Endodermal cell (in vitro differentiated cells): ENCODE measurements around the gene BCL2L15. TPM values are rescaled to one million over a fixed set of nuclear protein-coding genes. Genes with fewer than 3 reads are reported as not detected.

Source experiments
- DNase-seq: peaks from one replicate; pipeline ENCODE4 v3.0.0-alpha.2; 2017
- H3K27ac ChIP-seq: 2 replicates; pipeline ENCODE4 v1.5.1; 2013; ENCODE audit warnings: mild to moderate bottlenecking, low read depth, low read length, moderate library complexity
- H3K27me3 ChIP-seq: 2 replicates; pipeline ENCODE4 v1.6.1; 2013; ENCODE audit warnings: mild to moderate bottlenecking, low read length, moderate library complexity; ENCODE audit not compliant: insufficient read depth, control insufficient read depth, poor library complexity, severe bottlenecking
- H3K36me3 ChIP-seq: 2 replicates; pipeline ENCODE4 v1.7.0; 2013; ENCODE audit warnings: mild to moderate bottlenecking, low read length, moderate library complexity; ENCODE audit not compliant: control insufficient read depth, insufficient read depth
- H3K4me1 ChIP-seq: one replicate; pipeline ENCODE4 v1.7.0; 2013; ENCODE audit warnings: low read length; ENCODE audit not compliant: control insufficient read depth, insufficient read depth
- H3K4me3 ChIP-seq: 2 replicates; pipeline ENCODE4 v1.5.1; 2013; ENCODE audit warnings: mild to moderate bottlenecking, low read length, moderate library complexity
- H3K9ac ChIP-seq: 2 replicates; pipeline ENCODE4 v1.6.1; 2013; ENCODE audit warnings: mild to moderate bottlenecking, low read length, moderate library complexity; ENCODE audit not compliant: poor library complexity, severe bottlenecking; ENCODE audit errors: extremely low read depth
- H3K9me3 ChIP-seq: 2 replicates; pipeline ENCODE4 v1.6.1; 2013; ENCODE audit warnings: mild to moderate bottlenecking, low read length, moderate library complexity; ENCODE audit not compliant: control insufficient read depth
- H3K27ac Mint-ChIP-seq: 2 replicates; pipeline ENCODE4 v1.8.0; 2020; ENCODE audit warnings: mixed read lengths
- H3K27me3 Mint-ChIP-seq: 2 replicates; pipeline ENCODE4 v1.8.0; 2021; ENCODE audit warnings: mild to moderate bottlenecking, mixed read lengths; ENCODE audit not compliant: insufficient read depth
- H3K36me3 Mint-ChIP-seq: 2 replicates; pipeline ENCODE4 v1.8.0; 2020; ENCODE audit warnings: low read depth, mixed read lengths
- H3K4me1 Mint-ChIP-seq: 2 replicates; pipeline ENCODE4 v1.8.0; 2020; ENCODE audit warnings: mixed read lengths
- H3K4me3 Mint-ChIP-seq: 2 replicates; pipeline ENCODE4 v1.8.0; 2020; ENCODE audit warnings: mild to moderate bottlenecking, moderate library complexity, mixed read lengths
- H3K9me3 Mint-ChIP-seq: 2 replicates; pipeline ENCODE4 v1.8.0; 2020; ENCODE audit warnings: mild to moderate bottlenecking, mixed read lengths
- WGBS, 2 experiments: methylation state at CpG; one replicate each; pipeline versions ENCODE4 v1.1.5 to v1.1.7; 2013; ENCODE audit warnings: missing lambda C conversion rate in 2 of 2, mixed read lengths in 1 of 2; ENCODE audit not compliant: insufficient coverage in 1 of 2, insufficient read length in 1 of 2; 5-methylcytosine and 5-hydroxymethylcytosine counted together
- total RNA-seq, 2 donors: library from RNA; stranded (reverse); fragmentation: NEBNext Ultra II Directional in 1 of 2; extraction: Animal tissue kit (Norgen Biotek cat#: 25700) in 1 of 2; gene quantifications; 2 replicates in 1 of 2; 3 replicates in 1 of 2; pipeline ENCODE4 v1.2.1, GENCODE V29; 2021
- TF ChIP-seq, protein P1 (sequence below): fragments of 200-600 bp; sonication (generic); conservative IDR thresholded peaks from 2 replicates; pipeline ENCODE4 v1.5.0; 2021; ENCODE audit warnings: antibody characterized with exemption, mild to moderate bottlenecking

BCL2L15 gene
- total RNA-seq, 2 donors from 2014 or later = 0.73 TPM; not detected in 1

DNA sequence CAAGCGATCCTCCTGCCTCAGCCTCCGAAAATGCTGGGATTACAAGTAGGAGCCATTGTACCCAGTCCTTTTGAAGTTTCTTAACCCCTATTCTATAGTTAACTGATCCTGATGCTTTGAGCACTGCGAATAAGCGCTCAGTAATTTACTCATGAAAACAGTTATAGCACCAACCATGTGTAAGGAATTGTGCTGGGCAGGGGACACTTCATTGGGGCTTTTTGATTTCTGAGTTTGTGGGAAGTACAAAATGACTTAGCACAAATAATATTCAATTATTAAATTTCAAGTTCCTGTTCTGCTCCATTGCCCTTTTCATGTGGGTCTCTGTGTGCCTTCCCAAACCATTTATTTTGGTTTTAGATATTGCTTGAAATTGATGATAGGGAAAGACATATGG lies 35.6 kb upstream of the BCL2L15 start:
- no peaks in the 10 kb centered on the region for H3K9me3 Mint-ChIP-seq
- no peaks in the 10 kb centered on the region for H3K9me3 ChIP-seq
- DNase-seq = no peak
- H3K36me3 Mint-ChIP-seq = no peaks in the 10 kb centered on the region
- H3K4me3 Mint-ChIP-seq = no peak overlapping the region
- TF ChIP-seq, protein P1, sequence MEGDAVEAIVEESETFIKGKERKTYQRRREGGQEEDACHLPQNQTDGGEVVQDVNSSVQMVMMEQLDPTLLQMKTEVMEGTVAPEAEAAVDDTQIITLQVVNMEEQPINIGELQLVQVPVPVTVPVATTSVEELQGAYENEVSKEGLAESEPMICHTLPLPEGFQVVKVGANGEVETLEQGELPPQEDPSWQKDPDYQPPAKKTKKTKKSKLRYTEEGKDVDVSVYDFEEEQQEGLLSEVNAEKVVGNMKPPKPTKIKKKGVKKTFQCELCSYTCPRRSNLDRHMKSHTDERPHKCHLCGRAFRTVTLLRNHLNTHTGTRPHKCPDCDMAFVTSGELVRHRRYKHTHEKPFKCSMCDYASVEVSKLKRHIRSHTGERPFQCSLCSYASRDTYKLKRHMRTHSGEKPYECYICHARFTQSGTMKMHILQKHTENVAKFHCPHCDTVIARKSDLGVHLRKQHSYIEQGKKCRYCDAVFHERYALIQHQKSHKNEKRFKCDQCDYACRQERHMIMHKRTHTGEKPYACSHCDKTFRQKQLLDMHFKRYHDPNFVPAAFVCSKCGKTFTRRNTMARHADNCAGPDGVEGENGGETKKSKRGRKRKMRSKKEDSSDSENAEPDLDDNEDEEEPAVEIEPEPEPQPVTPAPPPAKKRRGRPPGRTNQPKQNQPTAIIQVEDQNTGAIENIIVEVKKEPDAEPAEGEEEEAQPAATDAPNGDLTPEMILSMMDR = no peak
- H3K36me3 ChIP-seq = no peaks in the 10 kb centered on the region
- H3K4me3 ChIP-seq = no peak overlapping the region
- peaks cover under 1% of the 10 kb centered on the region for H3K4me1 ChIP-seq
- 60 to 71% methylated on average over 3 to 4 of the region's 4 CpGs for WGBS, 2 experiments
- H3K27ac Mint-ChIP-seq = no peak overlapping the region
- H3K9ac ChIP-seq = no peak overlapping the region
- H3K4me1 Mint-ChIP-seq = no peaks in the 10 kb centered on the region
- H3K27ac ChIP-seq = no peak overlapping the region
- peaks cover 23% of the 10 kb centered on the region for H3K27me3 Mint-ChIP-seq
- peaks cover 32% of the 10 kb centered on the region for H3K27me3 ChIP-seq

DNA sequence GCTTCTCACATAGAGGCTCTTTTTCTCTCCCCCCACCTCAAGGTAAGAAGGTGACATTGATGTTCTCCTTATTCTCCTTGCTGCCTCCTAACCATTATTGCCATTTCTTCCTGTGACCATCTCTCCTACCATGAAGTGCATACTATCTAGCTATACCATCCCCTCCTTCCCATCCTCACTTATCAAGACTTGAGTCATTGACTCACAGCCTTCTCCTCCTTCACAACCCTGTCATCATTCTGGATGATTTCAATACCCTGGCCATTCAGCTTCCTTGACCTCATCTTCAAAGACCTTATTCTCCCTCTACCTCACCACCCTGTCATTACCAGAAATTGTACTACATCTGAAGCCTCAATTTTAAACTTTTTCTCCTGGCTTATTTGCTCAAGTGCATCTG lies 30.9 kb upstream of the BCL2L15 start:
- Mint-ChIP-seq H3K27ac (no peak overlapping the region), H3K9me3 (no peaks in the 10 kb centered on the region), H3K4me3 (no peak overlapping the region), H3K4me1 (peaks cover under 1% of the 10 kb centered on the region), H3K36me3 (no peaks in the 10 kb centered on the region), H3K27me3 (peaks cover 10% of the 10 kb centered on the region)
- no peak overlapping the region for H3K27ac ChIP-seq
- no peak for DNase-seq
- no peaks in the 10 kb centered on the region for H3K9me3 ChIP-seq
- no peaks in the 10 kb centered on the region for H3K4me1 ChIP-seq
- no peak overlapping the region for H3K9ac ChIP-seq
- H3K4me3 ChIP-seq = no peak overlapping the region
- H3K36me3 ChIP-seq = peaks cover 8% of the 10 kb centered on the region
- TF ChIP-seq, protein P1 = no peak
- H3K27me3 ChIP-seq = peaks cover 12% of the 10 kb centered on the region

DNA sequence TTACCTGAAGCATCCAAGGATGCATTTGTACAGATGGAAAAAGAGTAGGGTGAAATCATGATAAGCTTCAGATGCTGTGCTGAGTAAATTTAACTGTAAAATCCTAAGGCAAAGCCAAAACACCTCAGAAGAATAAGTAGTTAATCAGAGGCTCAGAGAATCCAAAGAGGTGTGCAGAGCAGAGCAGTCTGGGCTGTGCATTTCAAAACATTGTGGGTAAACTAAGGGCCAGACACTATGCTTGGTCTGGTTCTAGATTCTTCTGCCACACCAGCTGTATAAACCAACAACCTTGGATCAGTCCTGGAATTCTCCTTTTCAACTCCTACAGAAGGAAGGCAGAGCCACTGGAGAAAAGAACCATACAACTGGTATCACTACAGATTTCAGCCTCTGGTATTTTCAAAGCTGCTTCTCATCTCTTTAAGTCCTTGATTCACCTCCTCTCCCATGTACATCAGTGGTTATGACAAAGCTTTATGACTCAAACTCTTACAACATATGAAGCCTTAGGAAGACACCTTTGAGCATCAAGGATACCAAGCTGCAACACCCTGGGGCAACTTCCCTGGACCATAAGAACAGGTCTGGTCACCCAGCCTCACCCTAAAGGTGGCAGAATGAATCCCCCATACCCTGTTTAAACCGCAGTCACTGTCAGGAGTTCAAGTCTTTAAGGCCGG lies 30.2 kb upstream of the BCL2L15 start:
- H3K4me1 ChIP-seq = no peaks in the 10 kb centered on the region
- Mint-ChIP-seq H3K27me3 (peaks cover 6% of the 10 kb centered on the region), H3K36me3 (peaks cover under 1% of the 10 kb centered on the region), H3K27ac (no peak overlapping the region), H3K4me3 (no peak overlapping the region), H3K4me1 (peaks cover 2% of the 10 kb centered on the region), H3K9me3 (no peaks in the 10 kb centered on the region)
- H3K4me3 ChIP-seq = no peak overlapping the region
- H3K36me3 ChIP-seq = peaks cover 15% of the 10 kb centered on the region
- TF ChIP-seq, protein P1 = no peak
- 82 to 87% methylated on average over 2 of the region's 2 CpGs for WGBS, 2 experiments
- peaks cover 11% of the 10 kb centered on the region for H3K27me3 ChIP-seq
- H3K27ac ChIP-seq = no peak overlapping the region
- H3K9me3 ChIP-seq = no peaks in the 10 kb centered on the region
- no peak overlapping the region for H3K9ac ChIP-seq
- no peak for DNase-seq
